Type B pancreatic cell (in vitro differentiated cells): Measurements from ENCODE around the gene LITAFD. TPM values are rescaled to one million over a fixed set of nuclear protein-coding genes. Genes with fewer than 3 reads are reported as not detected.
A peak's percentile ranks its signal among the peaks of the same experiment; 100 is the strongest.
"Not testable (repeated sequence)": the region's sequence is repeated elsewhere in the genome, so short reads cannot be mapped to it uniquely, and the experiment has no call there.

ENCODE experiments used
- DNase-seq: peaks from one replicate; pipeline ENCODE4 v3.0.0; 2021; ENCODE audit warnings: mixed read lengths; ENCODE audit not compliant: unreplicated experiment; ENCODE audit errors: extremely low spot score
- H3K27ac Mint-ChIP-seq: 2 replicates; pipeline ENCODE4 v1.8.0; 2021; ENCODE audit warnings: mild to moderate bottlenecking, mixed read lengths
- H3K27me3 Mint-ChIP-seq: 2 replicates; pipeline ENCODE4 v1.8.0; 2021; ENCODE audit warnings: mixed read lengths
- H3K36me3 Mint-ChIP-seq: 2 replicates; pipeline ENCODE4 v1.8.0; 2021; ENCODE audit warnings: mixed read lengths
- H3K4me1 Mint-ChIP-seq: one replicate; pipeline ENCODE4 v1.8.0; 2021; ENCODE audit warnings: mixed read lengths; ENCODE audit not compliant: unreplicated experiment
- H3K4me3 Mint-ChIP-seq: 2 replicates; pipeline ENCODE4 v1.8.0; 2021; ENCODE audit warnings: mild to moderate bottlenecking, mixed read lengths
- H3K9me3 Mint-ChIP-seq: 2 replicates; pipeline ENCODE4 v1.8.0; 2021; ENCODE audit warnings: mixed read lengths
- total RNA-seq: library from RNA; stranded (reverse); gene quantifications from 2 replicates; pipeline ENCODE4 v1.2.1, GENCODE V29; 2021; ENCODE audit warnings: low replicate concordance
- TF ChIP-seq, protein P1 (sequence below): fragments of 200-600 bp; sonication (generic); conservative IDR thresholded peaks from 2 replicates; pipeline ENCODE4 v1.5.0; 2021; ENCODE audit warnings: antibody characterized with exemption, mild to moderate bottlenecking

Gene LITAFD
- total RNA-seq, 1 donor from 2014 or later, result not detected

DNA sequence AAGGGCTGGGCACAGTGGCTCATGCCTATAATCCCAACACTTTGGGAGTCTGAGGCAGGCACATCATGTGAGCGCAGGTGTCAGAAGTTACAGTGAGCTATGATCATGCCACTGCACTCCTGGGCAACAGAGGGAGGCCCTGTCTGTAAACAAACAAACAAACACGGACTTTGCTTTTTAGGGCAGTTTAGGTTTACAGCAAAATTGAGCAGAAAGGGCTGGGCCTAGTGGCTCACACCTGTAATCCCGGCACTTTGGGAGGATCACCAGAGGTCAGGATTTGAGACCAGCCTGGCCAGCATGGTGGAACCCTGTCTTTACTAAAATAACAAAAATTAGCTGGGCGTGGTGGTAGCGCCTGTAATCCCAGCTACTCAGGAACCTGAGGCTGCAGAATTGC is 10.1 kb upstream of the LITAFD start:
- no peaks in the 10 kb centered on the region for H3K27me3 Mint-ChIP-seq
- TF ChIP-seq, protein P1, sequence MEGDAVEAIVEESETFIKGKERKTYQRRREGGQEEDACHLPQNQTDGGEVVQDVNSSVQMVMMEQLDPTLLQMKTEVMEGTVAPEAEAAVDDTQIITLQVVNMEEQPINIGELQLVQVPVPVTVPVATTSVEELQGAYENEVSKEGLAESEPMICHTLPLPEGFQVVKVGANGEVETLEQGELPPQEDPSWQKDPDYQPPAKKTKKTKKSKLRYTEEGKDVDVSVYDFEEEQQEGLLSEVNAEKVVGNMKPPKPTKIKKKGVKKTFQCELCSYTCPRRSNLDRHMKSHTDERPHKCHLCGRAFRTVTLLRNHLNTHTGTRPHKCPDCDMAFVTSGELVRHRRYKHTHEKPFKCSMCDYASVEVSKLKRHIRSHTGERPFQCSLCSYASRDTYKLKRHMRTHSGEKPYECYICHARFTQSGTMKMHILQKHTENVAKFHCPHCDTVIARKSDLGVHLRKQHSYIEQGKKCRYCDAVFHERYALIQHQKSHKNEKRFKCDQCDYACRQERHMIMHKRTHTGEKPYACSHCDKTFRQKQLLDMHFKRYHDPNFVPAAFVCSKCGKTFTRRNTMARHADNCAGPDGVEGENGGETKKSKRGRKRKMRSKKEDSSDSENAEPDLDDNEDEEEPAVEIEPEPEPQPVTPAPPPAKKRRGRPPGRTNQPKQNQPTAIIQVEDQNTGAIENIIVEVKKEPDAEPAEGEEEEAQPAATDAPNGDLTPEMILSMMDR, result no peak
- no peak for DNase-seq
- no peaks in the 10 kb centered on the region for H3K36me3 Mint-ChIP-seq
- no peak overlapping the region for H3K4me3 Mint-ChIP-seq
- peaks cover 21% of the 10 kb centered on the region for H3K4me1 Mint-ChIP-seq
- no peak overlapping the region for H3K27ac Mint-ChIP-seq
- H3K9me3 Mint-ChIP-seq, result no peaks in the 10 kb centered on the region

DNA sequence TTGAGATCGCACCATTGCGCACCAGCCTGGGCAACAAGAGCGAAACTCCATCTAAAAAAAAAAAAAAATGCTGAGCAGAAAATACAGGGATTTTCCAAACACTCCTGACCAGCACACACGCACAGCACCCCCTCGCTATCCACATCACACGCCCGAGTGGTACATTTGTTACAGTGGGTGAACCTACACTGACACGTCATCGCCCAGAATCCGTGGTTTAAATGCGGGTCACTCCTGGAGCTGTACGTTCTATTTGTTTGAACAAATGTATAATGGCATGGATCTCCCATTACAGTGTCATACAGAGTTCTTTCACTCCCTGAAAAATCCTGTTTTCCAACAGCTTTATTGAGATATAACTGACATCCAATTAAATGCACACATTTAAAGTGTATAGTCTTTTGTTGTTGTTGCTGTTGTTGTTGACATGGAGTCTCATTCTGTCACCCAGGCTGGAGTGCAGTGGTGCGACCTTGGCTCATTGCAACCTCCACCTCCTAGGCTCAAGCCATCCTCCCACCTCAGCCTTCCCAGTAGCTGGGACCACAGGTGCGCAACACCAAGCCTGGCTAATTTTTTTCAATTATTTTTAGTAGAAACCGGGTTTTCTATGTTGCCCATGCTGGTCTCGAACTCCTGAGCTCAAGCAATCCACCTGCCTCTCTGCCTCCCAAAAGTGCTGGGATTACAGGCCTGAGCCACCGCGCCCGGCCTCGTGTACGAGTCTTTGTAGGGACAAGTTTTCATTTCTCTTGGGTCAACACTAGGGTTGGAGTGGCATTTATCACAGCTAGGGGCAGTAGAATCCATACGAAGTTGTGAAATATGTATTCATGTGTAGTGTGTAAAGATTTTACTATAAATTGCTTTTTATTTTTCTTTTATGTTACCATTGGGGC is 8.9 kb upstream of the LITAFD start:
- Mint-ChIP-seq H3K27ac (no peak overlapping the region), H3K9me3 (no peaks in the 10 kb centered on the region), H3K4me1 (peaks cover 11% of the 10 kb centered on the region), H3K36me3 (no peaks in the 10 kb centered on the region), H3K27me3 (no peaks in the 10 kb centered on the region), H3K4me3 (no peak overlapping the region)
- TF ChIP-seq, protein P1, result peak; percentile 45
- no peak for DNase-seq

- not testable (repeated sequence) for H3K9me3 Mint-ChIP-seq, DNase-seq, H3K36me3 Mint-ChIP-seq, H3K27me3 Mint-ChIP-seq, H3K4me3 Mint-ChIP-seq, H3K27ac Mint-ChIP-seq
- TF ChIP-seq, protein P1, result peak; percentile 12
- peaks cover 16% of the 10 kb centered on the region for H3K4me1 Mint-ChIP-seq
Measured at GRCh38 chr16:8873866-8874195, 8.3 kb upstream of the LITAFD start.

DNA sequence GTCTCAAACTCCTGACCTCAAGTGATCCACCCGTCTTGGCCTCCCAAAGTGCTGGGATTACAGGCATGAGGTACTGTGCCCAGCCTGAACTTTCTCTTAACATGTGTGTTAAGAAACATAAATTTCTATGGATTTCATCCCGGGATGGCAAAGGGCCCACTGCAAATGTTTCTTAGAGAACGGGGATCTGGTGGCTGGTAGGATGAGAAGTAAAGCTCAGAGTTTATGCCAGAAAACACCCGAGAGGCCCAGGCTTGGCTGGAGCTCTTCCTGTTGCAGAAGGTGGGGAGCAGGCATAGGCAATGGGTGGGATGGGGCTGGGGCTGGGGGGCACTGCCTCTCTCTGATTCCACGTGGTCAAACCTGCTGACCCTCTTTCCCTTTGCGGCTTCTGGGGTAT is 7.8 kb upstream of the LITAFD start:
- Mint-ChIP-seq H3K4me3 (no peak overlapping the region), H3K27me3 (no peaks in the 10 kb centered on the region)

DNA sequence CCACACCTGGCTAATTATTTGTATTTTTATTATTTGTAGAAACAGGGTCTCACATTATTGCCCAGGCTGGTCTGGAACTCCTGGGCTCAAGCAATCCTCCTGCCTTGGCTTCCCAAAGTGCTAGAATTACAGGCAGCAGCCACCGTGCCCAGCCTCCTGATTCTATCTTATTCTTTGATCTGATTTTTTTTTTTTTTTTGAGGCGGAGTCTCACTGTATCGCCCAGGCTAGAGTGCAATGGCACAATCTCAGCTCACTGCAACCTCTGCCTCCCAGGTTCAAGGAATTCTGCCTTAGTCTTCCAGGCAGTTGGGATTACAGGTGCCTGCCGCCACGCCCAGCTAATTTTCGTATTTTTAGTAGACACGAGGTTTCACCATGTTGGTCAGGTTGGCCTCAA is 6.8 kb upstream of the LITAFD start:
- H3K4me1 Mint-ChIP-seq, result peaks cover 15% of the 10 kb centered on the region
- not testable (repeated sequence) for DNase-seq, H3K9me3 Mint-ChIP-seq, H3K36me3 Mint-ChIP-seq, H3K27ac Mint-ChIP-seq, H3K4me3 Mint-ChIP-seq, H3K27me3 Mint-ChIP-seq

More for the DNA sequence above, 7.8 kb upstream of the LITAFD start:
- Mint-ChIP-seq H3K36me3 (no peaks in the 10 kb centered on the region), H3K4me1 (peaks cover 12% of the 10 kb centered on the region), H3K9me3 (no peaks in the 10 kb centered on the region), H3K27ac (no peak overlapping the region)
- TF ChIP-seq, protein P1, result no peak
- DNase-seq, result no peak

- H3K9me3 Mint-ChIP-seq, result no peaks in the 10 kb centered on the region
- H3K4me3 Mint-ChIP-seq, result no peak overlapping the region
- peak overlapping the region; percentile 54 for H3K27ac Mint-ChIP-seq
Measured at GRCh38 chr16:8877894-8878522, 4.1 kb upstream of the LITAFD start.

More at GRCh38 chr16:8877894-8878522, 4.1 kb upstream of the LITAFD start:
- TF ChIP-seq, protein P1, result no peak
- Mint-ChIP-seq H3K36me3 (no peaks in the 10 kb centered on the region), H3K4me1 (peaks cover 9% of the 10 kb centered on the region), H3K27me3 (no peaks in the 10 kb centered on the region)
- DNase-seq, result no peak
